CD1c-positive myeloid dendritic cell (primary cell): Measurements from ENCODE around the gene PLEKHA8.

Experiments
- DNase-seq: peaks from one replicate; pipeline ENCODE4 v3.0.0-alpha.2; 2016; ENCODE audit errors: extremely low spot score

The PLEKHA8 gene

DNA sequence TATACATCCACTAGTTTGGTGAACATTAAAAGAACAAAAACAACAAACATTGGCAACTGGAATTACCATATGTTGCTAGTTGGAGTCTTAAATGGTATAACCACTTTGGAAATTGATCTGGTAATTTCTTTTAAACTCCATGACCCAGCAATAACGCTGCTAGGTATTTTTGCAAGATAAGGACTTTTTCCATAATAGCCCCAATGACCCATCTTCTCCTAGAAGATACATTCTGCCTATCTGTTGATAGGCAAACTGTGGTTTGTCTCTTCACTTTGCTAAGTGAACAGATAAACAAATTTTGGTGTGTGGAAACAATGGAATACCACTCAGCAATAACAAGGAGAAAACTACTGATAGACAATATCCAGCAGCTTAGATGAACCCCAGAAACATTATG lies 75.9 kb downstream of the PLEKHA8 start:
- DNase-seq = no peak

DNA sequence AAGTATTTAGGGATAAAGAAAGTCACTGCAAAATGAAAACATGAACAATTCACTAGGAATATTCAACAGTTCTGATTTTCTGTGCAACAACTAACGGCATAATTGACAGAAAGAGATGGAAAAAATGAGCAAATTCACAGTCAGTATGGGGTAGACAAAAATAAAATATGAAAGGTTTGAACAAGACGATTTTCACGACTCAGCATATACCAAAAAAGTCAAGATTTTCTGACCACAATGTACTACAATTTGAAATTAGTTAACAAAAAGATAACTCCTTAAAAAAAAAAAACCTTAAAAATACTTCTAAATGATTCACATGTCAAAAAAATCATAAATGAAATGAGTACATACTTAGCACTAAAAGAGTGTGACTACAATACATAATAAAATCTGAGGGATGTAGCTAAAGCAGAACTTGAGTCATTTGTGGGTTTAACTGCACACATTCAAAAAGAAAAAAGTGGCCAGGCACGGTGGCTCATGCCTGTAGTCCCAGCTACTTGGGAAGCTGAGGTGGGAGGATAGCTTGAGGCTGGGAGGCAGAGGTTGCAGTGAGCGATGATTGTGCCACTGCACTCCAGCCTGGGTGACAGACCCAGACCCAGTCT lies 84.0 kb downstream of the PLEKHA8 start:
- DNase-seq = no peak

DNA sequence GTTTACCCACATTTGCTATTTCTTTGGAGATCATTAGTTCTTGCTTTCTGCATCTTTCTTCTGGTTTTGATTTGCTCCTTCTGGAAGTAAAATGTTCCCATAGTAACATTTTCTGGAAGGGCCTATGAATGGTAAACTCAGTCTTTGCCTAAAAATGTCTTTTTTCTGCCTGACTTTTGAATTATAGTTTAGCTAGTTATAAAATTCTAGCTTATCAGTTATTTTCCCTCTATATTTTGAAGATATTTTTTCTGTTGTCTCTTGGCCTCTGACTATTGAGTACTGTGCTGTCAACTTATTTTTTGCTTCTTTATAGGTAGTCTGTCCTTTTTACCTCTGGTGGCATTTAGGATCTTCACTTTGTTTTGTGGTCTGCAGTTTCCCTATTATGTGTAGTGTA lies 84.9 kb downstream of the PLEKHA8 start:
- DNase-seq = no peak

DNA sequence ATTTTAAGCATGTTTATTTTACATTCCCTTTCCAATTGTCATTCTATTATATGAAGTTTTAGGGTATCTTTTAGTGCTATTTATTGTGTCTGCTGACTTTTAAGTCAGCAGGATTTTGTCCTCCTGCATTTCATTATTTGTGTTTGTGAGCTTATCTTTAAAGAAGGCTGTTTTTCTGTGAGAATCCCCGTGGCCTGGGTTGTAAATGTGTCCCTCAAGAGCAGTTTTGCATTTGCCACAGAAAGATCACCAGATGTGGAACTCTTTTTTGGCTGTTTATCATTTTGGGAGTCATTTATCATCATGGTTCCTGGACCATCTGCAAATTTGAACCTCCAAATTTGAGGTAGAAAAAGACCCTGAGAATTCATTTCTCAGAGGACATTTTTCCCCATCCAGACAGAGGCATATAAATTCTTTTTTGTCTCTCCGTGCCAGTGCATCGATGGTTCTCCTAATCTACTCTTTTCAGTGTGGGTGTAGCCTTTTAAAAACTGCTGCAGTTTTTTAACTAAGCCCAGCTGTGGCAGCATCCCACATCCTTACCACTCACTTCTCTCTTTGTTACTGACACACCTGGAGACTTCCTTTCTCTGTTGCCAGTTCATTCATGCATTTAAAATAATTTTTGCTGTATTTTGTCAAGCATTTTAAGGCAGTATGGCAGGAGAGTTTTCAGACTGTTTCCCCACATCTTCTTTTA lies 86.5 kb downstream of the PLEKHA8 start:
- DNase-seq = no peak

DNA sequence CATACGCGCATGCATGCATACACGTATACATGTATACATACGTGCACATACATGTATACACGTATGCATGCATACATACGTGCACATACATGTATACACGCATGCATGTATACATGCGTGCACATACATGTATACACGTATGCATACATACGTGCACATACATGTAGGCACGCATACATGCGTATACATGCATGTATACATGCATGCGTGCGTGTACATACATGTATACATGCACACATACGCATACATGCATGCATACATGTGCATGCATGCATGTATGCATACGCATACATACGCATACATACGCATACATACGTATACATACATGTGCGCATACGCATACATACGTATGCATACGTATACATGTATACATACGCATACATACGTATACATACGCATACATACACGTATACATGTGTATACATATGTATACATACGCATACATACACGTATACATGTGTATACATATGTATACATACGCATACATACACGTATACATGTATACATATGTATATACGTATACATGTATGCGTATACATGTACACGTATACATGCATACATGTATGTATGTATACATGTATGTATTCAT lies 87.6 kb downstream of the PLEKHA8 start:
- no peak for DNase-seq

DNA sequence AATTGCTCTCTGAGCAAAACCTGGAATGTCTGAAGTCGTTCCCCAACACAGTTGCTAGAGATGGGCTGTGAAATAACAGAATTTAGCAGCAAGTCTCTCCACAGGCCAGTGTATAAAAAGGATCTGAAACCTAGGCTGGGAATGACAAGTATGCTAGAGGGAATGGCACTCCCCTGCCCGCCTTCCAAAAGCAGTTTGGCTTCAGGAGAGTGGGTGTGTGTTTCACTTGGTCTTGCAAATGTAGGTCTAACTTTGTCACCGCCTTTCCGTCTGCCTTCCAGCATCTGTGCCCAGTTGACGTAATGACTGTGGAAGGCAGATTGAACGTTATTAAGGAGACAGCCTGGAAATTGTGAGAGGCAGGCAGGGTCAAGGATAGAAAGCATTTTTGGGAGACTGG lies 88.6 kb downstream of the PLEKHA8 start:
- DNase-seq = peak; percentile 74

DNA sequence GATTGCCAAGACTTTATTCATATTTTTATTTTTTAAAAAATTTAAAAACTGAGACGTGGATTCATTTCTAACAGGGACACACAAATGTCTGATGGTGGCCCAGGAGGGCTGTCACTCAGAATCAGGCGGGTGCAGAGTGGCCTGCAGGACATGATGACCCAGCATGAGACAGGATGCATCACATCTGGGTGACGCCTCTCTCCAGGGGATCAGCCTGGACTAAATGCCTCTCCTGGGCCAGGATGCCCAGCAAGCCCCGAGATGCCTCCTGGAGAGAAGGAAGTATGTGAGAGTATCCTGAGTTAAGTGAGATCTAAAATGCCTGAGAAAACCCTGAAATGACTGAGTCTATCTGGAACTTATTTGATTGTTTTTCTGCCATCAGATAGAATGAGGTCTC lies 89.7 kb downstream of the PLEKHA8 start:
- no peak for DNase-seq

DNA sequence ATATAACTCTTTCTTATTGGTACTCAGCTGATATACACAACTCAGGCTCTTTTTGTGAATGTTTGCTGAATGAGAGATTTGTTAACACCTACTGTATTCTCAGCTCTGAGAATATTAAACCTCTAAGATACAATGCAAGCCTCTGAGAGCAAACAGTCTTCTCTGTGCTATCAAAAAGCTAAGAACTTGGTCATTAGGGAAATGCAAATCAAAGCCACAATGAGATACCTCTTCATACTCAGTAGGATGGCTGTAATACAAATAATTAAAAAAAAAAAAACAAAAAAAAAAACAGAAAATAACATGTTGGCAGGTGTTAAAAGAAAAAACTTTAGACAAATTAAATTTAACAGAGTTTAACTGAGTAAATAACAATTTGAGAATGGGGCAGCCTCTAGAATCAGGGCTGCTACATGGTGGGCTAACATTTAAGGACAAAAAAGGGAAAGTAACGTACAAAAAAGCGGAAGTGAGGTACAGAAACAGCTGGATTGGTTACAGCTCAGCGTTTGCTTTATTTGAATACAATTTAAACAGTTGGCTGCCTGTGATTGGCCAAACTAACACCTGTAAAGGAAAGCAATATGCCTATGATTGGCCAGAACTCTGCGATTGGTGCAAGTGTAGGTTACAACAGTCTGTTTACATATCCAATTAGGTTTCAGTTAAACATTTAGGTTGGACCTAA lies 91.8 kb downstream of the PLEKHA8 start:
- DNase-seq = no peak

DNA sequence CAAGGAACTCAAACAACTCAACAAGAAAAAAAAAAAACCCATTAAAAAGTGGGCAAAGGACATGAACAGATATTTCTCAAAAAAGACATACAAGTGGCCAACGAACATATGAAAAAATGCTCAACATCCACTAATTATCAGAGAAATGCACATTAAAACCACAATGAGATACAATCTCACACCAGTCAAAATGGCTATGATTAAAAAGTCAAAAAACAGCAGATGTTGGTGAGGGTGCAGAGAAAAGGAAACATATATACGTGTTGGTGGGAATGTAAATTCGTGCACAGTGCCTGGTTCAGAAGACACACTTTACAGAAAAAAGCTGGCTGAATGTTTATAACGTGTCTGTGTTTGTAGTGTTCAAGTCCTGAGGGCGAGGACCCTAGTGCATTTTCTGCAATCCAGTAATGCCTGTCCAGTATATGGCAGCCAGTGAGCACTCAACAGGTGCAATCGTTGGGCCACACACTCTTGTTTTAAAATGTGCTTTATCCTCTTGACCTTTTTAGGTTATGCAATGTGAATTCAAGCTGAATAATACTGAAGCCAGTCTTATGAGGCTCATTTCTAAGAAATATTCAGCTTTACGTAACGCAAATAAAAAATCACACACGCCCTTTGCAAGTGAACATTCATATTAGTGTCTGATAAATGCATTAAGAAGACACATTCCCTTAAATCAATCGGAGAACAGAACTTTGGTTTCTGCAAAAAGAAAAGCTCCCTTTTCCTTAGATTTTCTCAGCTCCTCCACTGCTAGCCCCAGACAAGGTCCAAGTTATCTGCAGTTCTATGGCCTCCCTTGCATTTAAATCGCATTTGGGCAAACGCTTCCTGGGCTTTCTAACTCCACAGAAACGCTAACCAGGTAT lies 105.8 kb downstream of the PLEKHA8 start:
- no peak for DNase-seq

DNA sequence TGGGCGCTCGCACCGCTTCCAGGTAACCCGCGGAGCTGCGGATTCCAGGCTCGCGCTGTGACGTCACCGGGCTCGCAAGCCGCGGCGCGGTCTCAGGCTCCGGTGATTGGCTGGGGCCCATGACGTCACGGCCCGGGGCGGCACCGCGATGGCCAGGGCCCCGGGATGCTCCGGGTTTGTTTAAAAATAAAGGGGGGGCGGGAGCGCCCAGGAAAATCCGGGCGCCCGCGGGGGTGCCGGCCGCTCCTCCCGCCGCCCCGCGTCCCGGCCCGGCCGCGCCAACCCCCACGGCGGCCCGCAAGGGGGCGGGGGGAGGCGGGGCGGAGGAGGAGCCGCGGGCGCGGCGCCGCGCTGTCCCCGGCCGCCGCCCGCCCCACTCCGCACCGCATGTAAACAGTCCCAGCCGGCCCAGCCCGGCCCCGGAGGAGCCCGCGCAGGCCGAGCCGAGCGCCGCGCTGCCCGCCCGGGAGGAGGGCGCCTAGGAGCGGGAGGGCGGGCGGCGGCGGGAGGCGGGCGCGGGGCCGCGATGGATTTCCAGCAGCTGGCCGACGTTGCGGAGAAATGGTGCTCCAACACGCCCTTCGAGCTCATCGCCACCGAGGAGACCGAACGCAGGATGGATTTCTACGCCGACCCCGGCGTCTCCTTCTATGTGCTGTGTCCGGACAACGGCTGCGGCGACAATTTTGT lies 106.5 kb downstream of the PLEKHA8 start, which contains the start of gene MTURN:
MTURN (plus strand) TSS at position 376 of the 690 bp plus-strand sequence; CDS start at position 527, 151 bp downstream.
- peak; percentile 91 for DNase-seq

DNA sequence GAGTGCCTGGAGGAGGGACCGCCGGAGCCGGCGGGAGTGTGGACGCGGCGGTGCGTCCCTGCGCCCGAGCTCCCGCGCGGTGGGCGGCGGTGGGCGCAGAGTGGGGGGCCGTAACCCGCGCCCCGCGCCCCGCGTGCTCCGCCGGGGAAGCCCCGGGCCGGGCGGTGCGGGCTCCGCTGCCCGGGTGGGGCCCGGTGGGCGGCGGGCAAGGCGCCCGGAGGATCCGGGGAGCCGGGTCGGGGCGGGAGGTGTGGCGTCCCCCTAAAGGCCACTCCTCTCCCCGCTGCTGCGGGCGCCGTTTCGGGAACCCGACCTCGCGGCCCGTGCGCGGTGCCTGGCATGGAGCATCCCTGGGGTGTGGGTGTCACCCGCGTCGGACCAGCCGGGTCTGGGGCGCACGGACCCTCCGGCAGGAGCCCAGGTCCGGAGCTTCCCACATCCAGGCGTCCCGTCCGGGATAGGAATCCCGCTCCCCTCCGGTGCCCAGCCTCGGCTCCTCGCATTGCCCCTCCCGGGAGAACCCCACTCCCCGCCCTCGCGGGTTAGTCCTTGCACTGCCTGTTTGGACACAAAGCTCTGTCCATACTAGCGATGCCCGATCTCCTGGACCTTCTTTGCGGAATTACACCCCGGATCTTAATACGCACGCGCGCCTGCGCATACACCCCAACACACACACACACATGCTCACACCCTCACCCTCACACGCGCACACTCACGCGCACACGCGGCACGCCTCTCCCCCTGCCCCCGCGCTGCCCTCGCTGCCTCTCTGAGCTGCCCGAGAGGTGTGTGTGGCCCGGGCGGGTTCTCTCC lies 107.3 kb downstream of the PLEKHA8 start:
- peak; percentile 59 for DNase-seq

DNA sequence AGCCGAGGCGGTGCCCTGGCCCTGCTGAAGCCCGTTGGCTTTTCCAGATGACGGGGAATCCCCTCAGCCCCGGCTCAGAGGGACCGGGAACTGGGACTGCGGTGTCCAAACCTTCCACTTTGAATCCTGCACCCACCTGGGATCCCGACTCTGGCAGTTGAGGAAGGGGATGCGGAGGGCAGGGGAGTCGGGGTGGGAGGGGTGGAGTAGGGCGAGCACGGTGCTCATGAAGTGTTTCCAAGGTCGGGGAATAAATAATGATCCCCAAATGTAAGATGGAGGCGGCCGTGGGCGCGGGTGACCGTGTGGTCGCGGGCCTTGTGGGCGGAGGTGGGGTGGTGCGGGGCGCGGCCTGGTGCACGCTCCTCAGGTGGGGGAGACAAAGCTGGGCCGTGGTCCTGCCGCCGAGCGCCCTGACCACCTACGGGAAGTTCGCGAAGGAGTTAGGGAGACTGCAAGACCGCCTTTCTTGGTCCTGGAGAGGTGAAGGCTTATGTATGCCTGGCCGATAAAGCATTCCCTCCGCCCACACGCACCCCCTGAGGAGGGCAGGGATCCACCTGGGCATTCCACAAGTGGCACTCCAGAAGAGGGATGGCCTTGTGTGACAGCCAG lies 108.0 kb downstream of the PLEKHA8 start:
- no peak for DNase-seq

DNA sequence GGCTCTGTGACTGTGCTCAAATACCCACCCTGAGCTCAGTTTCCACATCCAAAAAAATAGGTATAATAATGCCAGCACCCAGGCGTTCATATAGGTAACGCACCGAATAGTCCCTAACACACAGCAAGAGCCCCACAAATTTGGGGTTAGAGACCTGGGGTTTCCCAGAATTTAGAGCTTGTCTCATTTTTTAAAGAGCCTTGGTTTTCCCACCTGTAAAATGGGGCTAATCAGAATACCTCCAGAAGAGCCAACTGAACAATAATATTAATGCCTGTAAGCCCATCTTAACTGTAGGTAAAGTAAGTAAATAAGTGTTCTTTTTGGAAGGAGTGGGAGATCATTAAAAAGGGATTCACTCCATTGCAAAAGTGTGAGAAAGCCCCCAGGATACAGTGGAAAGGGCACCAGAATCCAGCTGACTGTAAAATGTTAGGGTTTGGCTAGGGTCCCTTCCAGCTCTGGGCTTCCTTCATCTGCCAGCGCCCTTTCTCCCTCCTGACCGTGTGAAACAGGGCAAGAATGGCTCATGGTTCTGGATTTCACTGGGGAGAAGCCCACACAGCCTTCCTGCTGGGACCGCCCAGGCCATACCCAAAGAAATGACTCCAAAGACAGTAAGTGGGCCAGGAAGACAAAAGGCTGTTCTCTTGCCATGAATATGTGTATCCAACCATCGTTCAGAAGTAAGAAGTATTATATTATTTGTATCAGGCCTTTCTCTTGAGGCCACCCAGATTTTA lies 108.7 kb downstream of the PLEKHA8 start:
- DNase-seq = no peak

DNA sequence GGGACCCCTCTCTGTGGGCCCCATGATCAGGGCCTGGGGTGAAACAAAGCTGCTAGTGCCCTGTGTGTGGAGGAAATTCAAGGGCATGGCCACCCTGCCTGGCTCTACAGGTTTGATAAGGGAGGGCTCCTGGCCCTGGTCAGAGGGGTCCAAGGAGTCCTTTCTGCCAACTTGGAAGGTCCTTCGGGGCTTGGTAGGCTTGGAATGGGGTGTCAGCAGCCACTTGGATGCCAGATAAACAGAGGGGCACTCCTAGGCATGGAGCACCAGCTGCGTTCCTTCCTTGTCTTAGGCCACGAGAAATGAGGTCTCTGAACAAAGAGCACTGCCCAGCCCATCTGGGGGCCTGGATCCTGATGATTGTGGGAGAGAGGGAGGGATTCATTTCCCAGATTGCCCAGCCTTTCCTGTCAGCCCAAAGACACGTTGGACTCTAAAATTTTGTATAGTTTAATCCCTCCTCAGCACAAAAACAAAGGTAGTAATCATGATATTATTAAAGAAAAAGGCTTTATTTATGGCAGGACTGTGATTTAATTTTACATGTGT lies 111.7 kb downstream of the PLEKHA8 start:
- DNase-seq = no peak

DNA sequence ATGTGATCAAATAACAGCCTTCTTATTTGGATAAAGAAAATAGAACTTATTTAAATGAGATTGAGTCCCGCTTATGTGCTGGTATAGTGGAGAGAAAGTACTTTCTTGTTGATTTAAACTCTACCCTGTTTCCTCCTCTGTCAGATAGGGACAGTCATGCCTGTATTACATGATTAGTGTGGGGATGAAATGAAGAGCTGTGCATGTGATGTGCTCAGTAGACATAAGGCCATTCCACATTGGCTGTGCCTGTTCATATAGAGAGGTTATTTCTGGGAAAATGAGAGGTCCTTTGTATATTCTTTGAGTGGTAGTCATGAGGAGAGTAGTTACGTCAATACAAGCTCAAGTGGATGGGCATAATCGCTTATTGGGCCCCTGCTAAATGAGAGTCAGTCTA lies 112.2 kb downstream of the PLEKHA8 start:
- DNase-seq = no peak

DNA sequence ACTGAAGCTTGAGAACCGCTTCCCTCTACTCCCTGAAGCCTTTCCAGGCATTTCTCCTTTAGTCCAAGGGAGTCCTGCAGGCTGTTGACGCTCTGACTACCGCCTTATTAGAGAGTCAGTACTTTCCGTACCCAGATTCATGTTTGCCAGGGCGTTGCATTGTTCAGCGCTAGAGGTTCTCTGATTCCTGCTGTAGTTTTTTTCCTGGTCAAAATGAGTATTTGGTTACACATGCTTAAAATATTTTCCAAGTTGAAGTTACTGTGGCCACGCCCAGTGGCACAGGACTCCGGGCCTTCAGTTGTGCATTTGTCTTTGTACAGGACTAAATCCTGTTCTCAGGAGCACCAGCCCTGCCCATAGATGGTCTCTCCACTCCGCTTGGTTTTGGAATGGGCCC lies 114.5 kb downstream of the PLEKHA8 start:
- DNase-seq = no peak

DNA sequence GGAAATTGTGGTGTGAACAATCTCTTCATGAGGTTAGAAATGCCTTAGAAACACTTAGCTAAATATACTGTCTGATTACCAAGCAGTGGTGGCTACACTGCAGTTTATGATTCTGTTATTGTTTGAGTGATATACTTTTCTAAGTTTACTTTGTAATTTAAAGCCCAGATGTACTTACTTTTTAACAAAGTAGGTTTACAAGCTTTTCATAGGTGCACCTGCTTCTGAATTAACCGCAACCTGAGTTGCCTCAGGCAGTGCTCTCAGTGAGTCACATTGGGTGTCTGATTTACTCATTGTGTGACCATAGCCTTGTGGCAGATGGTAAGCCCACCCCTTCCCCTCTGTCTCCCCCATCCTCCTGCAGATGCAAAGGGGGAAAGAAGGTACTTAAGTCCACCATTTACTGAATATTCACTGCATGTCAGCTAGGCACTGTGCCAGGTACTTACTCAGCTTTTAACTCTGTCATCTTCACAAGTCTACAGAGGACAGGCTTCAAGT lies 115.6 kb downstream of the PLEKHA8 start:
- no peak for DNase-seq

DNA sequence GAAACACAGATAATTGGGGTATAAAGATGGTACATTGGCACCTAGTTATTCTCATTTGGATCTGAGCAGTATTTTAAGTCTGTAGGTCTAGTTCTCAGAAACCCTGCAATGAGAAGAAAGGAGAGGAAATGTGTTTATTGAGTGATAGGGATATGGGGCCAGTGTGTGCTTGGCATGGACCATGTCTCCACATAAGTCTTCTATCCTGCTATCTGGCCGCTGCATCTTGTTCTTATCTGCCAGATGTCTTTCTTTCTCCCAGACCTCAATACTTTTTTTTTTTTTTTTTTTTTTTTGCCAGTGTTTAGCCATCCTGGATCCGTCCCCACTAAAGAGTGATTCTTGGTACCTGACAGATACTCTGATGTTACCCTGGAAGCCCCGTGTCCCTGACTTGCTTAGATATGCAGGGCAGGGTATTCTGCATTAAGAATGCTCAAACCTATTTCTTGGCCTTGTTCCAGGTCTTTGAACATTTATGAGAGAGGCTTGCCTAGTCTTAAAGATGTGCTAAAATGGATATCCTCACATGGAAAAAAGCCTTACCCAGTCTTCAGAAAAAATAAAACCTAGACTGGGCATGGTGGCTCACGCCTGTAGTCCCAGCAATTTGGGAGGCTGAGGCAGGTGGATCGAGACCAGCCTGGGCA lies 116.6 kb downstream of the PLEKHA8 start:
- DNase-seq = no peak
